HepG2 (cell line): ENCODE results near the gene ODAD4. TPM values are rescaled to one million over a fixed set of nuclear protein-coding genes. Genes with fewer than 3 reads are reported as not detected.

ENCODE experiments used
- BCL6 ChIP-seq: IDR thresholded peaks from 2 replicates; pipeline ENCODE4 v1.6.1; 2016; ENCODE audit warnings: missing genetic modification reagents, missing compliant biosample characterization
- RERE ChIP-seq: IDR thresholded peaks from 2 replicates; pipeline ENCODE4 v1.6.1; 2016; ENCODE audit warnings: low read depth, missing genetic modification reagents, missing compliant biosample characterization
- SUZ12 ChIP-seq: fragments of 150-350 bp; IDR thresholded peaks from 2 replicates; pipeline ENCODE4 v1.6.1; 2014; ENCODE audit warnings: low read depth, low read length
- ZBTB1 ChIP-seq: sonication (generic); formaldehyde crosslinking; IDR thresholded peaks from 2 replicates; pipeline ENCODE4 v1.4.0; 2020; ENCODE audit warnings: missing genetic modification reagents, borderline replicate concordance
- ZNF263 ChIP-seq: sonication (generic); formaldehyde crosslinking; IDR thresholded peaks from 2 replicates; pipeline ENCODE4 v1.4.0; 2020; ENCODE audit warnings: missing genetic modification reagents
- ZNF724P ChIP-seq: sonication (generic); formaldehyde crosslinking; IDR thresholded peaks from 2 replicates; pipeline ENCODE4 v1.8.0; 2022; ENCODE audit warnings: missing genetic modification reagents, borderline replicate concordance
- ZNF782 ChIP-seq: sonication (generic); formaldehyde crosslinking; IDR thresholded peaks from 2 replicates; pipeline ENCODE4 v1.4.0; 2020; ENCODE audit warnings: missing genetic modification reagents, mild to moderate bottlenecking, borderline replicate concordance
- polyA plus RNA-seq, 8 experiments: library from polyadenylated mRNA; depleted of rRNA in 3 of 8; stranded (reverse) in 7 of 8; unstranded in 1 of 8; fragments of >200 nt; fragmentation: Illumina TruSeq in 4 of 8; extraction: Trizol in 4 of 8; gene quantifications; 2 replicates each; pipeline versions ENCODE4 v1.2.1 to v1.2.3, GENCODE V29; 2011 to 2016; ENCODE audit warnings: low read depth in 4 of 8, missing spikeins in 1 of 8, mixed read lengths in 1 of 8; ENCODE audit not compliant: insufficient read depth in 1 of 8
- total RNA-seq, 5 experiments: library from RNA; depleted of rRNA; stranded (reverse); fragments of >200 nt; fragmentation: Illumina TruSeq; extraction: Trizol; gene quantifications; 2 replicates each; pipeline ENCODE4 v1.2.3, GENCODE V29; 2016; ENCODE audit warnings: low read depth in 1 of 5
- TF ChIP-seq, protein P1 (sequence below): sonication (generic); formaldehyde crosslinking; IDR thresholded peaks from 2 replicates; pipeline ENCODE4 v1.5.1; 2020; ENCODE audit warnings: mild to moderate bottlenecking, missing genetic modification reagents, borderline replicate concordance
- TF ChIP-seq, protein P2 (sequence below): sonication (generic); formaldehyde crosslinking; IDR thresholded peaks from 2 replicates; pipeline ENCODE4 v1.5.1; 2020; ENCODE audit warnings: mild to moderate bottlenecking, moderate library complexity, missing genetic modification reagents

ODAD4 gene
- total and polyA plus RNA-seq, 2 of the 13 experiments (the other 11 are each of a cell fraction or from before 2014, with no cell fraction given) = 0.48 to 0.53 TPM

DNA sequence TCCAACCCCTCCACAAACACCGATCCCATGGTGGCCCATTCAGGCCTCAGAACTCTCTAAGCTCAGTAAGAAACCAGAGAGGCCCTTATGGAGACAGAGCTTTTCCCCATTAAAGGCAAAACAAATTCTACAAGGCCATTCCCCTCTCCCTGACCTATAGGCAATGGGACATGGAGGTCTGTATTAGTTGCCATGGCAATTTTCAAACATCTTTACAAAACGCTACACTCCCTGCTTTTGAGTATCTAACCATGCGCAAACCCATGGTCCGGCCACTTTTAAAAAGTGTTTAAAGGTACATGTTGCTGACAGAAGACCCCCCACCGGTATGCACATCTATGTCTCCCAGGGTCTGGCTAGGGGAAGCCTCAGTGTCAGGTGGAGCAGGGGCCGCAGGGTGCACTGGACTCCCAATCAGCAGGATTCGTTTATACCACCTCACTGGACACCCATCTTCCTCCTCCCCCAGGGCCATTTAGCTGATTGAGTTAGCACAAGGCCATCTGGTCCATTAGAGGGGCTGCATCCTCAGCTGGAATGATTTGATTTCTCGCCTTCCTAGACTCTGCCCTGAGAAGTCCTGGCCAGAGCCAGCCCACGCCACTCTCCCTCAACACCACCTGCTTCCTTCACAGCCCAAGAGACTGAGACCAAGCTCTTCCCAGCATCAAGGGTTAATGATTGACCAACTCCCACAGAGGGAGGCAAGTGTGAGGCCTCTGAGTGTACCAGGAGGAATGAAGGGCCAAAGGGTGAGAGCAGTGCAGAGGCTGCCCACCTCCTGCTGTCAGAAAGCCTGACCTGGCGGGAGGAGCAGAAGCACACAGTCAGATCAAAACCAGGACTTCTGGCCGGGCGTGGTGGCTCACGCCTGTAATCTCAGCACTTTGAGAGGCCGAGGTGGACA lies 22.5 kb upstream of the ODAD4 start (continued):
- TF ChIP-seq, protein P1, sequence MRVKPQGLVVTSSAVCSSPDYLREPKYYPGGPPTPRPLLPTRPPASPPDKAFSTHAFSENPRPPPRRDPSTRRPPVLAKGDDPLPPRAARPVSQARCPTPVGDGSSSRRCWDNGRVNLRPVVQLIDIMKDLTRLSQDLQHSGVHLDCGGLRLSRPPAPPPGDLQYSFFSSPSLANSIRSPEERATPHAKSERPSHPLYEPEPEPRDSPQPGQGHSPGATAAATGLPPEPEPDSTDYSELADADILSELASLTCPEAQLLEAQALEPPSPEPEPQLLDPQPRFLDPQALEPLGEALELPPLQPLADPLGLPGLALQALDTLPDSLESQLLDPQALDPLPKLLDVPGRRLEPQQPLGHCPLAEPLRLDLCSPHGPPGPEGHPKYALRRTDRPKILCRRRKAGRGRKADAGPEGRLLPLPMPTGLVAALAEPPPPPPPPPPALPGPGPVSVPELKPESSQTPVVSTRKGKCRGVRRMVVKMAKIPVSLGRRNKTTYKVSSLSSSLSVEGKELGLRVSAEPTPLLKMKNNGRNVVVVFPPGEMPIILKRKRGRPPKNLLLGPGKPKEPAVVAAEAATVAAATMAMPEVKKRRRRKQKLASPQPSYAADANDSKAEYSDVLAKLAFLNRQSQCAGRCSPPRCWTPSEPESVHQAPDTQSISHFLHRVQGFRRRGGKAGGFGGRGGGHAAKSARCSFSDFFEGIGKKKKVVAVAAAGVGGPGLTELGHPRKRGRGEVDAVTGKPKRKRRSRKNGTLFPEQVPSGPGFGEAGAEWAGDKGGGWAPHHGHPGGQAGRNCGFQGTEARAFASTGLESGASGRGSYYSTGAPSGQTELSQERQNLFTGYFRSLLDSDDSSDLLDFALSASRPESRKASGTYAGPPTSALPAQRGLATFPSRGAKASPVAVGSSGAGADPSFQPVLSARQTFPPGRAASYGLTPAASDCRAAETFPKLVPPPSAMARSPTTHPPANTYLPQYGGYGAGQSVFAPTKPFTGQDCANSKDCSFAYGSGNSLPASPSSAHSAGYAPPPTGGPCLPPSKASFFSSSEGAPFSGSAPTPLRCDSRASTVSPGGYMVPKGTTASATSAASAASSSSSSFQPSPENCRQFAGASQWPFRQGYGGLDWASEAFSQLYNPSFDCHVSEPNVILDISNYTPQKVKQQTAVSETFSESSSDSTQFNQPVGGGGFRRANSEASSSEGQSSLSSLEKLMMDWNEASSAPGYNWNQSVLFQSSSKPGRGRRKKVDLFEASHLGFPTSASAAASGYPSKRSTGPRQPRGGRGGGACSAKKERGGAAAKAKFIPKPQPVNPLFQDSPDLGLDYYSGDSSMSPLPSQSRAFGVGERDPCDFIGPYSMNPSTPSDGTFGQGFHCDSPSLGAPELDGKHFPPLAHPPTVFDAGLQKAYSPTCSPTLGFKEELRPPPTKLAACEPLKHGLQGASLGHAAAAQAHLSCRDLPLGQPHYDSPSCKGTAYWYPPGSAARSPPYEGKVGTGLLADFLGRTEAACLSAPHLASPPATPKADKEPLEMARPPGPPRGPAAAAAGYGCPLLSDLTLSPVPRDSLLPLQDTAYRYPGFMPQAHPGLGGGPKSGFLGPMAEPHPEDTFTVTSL = no peak
- peak; percentile 66; the same call in 1 of the 2 replicates for TF ChIP-seq ZNF263 (CRISPR knock-in tag)
- TF ChIP-seq, protein P2, sequence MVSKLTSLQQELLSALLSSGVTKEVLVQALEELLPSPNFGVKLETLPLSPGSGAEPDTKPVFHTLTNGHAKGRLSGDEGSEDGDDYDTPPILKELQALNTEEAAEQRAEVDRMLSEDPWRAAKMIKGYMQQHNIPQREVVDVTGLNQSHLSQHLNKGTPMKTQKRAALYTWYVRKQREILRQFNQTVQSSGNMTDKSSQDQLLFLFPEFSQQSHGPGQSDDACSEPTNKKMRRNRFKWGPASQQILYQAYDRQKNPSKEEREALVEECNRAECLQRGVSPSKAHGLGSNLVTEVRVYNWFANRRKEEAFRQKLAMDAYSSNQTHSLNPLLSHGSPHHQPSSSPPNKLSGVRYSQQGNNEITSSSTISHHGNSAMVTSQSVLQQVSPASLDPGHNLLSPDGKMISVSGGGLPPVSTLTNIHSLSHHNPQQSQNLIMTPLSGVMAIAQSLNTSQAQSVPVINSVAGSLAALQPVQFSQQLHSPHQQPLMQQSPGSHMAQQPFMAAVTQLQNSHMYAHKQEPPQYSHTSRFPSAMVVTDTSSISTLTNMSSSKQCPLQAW = peak; percentile 100
- TF ChIP-seq RERE (CRISPR knock-in tag) = peak; percentile 56
- no peak for TF ChIP-seq ZBTB1 (CRISPR knock-in tag)
- peak; percentile 70 for TF ChIP-seq BCL6 (CRISPR knock-in tag)
- 0 out of 2 replicates have a peak, but pooled peaks have one; percentile 41 for TF ChIP-seq ZNF724P (CRISPR knock-in tag)
- TF ChIP-seq SUZ12 = no peak
- TF ChIP-seq ZNF782 = peak; percentile 82; the same call in 1 of the 2 replicates
